PC-3 (cell line): ENCODE results near the gene GALR2. TPM values are rescaled to one million over a fixed set of nuclear protein-coding genes. Genes with fewer than 3 reads are reported as not detected.
A peak's percentile ranks its signal among the peaks of the same experiment; 100 is the strongest.

Experiments used
- ATAC-seq: fragments of 200-7000 bp; cut with Tn5 transposase; 2 replicates; pipeline ENCODE4 v1.9.1; 2020; ENCODE audit warnings: mild to moderate bottlenecking, moderate library complexity
- BruUV-seq: library from RNA; stranded (reverse); fragments of 400-500 nt; replicated peaks from 2 replicates; lab custom pipeline; 2021; lab: Mats Ljungman, UMichigan
- CTCF ChIA-PET: fragments of 300-600 bp; sonication (Branson Sonifier 250); formaldehyde crosslinking; loops from one replicate; lab custom pipeline; 2022; ENCODE audit warnings: antibody characterized with exemption; lab: Charles Lee
- POLR2A ChIA-PET: fragments of 300-600 bp; sonication (Branson Sonifier 250); formaldehyde crosslinking; loops from one replicate; lab custom pipeline; 2022; ENCODE audit warnings: antibody characterized with exemption; ENCODE audit not compliant: unreplicated experiment; lab: Charles Lee
- DNase-seq: peaks from one replicate; pipeline ENCODE4 v3.0.0-alpha.2; 2015
- H2AFZ ChIP-seq: fragments of 300-600 bp; sonication (generic); 2 replicates; pipeline ENCODE4 v1.6.0; 2016; ENCODE audit warnings: antibody characterized with exemption, low read length
- H3F3A ChIP-seq: fragments of 300-600 bp; sonication (generic); one replicate; pipeline ENCODE4 v1.6.0; 2017; ENCODE audit warnings: antibody characterized with exemption, low read length, control low read depth, mild to moderate bottlenecking; ENCODE audit not compliant: unreplicated experiment
- H3K27ac ChIP-seq: fragments of 300-600 bp; sonication (generic); 2 replicates; pipeline ENCODE4 v1.5.1; 2016; ENCODE audit warnings: mild to moderate bottlenecking, low read length
- H3K27me3 ChIP-seq: fragments of 300-600 bp; sonication (generic); 2 replicates; pipeline ENCODE4 v1.6.1; 2016; ENCODE audit warnings: low read length, mixed read lengths
- H3K36me3 ChIP-seq: fragments of 300-600 bp; sonication (generic); 2 replicates; pipeline ENCODE4 v1.6.1; 2016; ENCODE audit warnings: low read depth, mixed run types, low read length, mixed read lengths
- H3K4me1 ChIP-seq: fragments of 300-600 bp; sonication (generic); 2 replicates; pipeline ENCODE4 v1.5.1; 2016; ENCODE audit warnings: low read length; ENCODE audit not compliant: insufficient read depth
- H3K4me2 ChIP-seq: fragments of 300-600 bp; sonication (generic); 2 replicates; pipeline ENCODE4 v1.6.0; 2016; ENCODE audit warnings: low read length
- H3K4me3 ChIP-seq: fragments of 300-600 bp; sonication (generic); 2 replicates; pipeline ENCODE4 v1.5.1; 2016; ENCODE audit warnings: mild to moderate bottlenecking, low read length, mixed read lengths
- H3K79me2 ChIP-seq: fragments of 300-600 bp; sonication (generic); 2 replicates; pipeline ENCODE4 v1.6.1; 2017; ENCODE audit warnings: low read length, mixed read lengths
- H3K9ac ChIP-seq: fragments of 300-600 bp; sonication (generic); 2 replicates; pipeline ENCODE4 v1.6.0; 2016; ENCODE audit warnings: mild to moderate bottlenecking, low read length
- H3K9me2 ChIP-seq: fragments of 300-600 bp; sonication (generic); replicated peaks from 2 replicates; pipeline ENCODE4 v1.6.1; 2016; ENCODE audit warnings: mixed run types, low read length, mixed read lengths
- H3K9me3 ChIP-seq: fragments of 300-600 bp; sonication (generic); 2 replicates; pipeline ENCODE4 v1.6.1; 2016; ENCODE audit warnings: low read length, mixed read lengths
- H4K20me1 ChIP-seq: fragments of 300-600 bp; sonication (generic); 2 replicates; pipeline ENCODE4 v1.6.1; 2016; ENCODE audit warnings: low read length, mixed read lengths
- CTCF ChIP-seq: fragments of 300-600 bp; sonication (generic); conservative IDR thresholded peaks from 2 replicates; pipeline ENCODE4 v1.5.1; 2017; ENCODE audit warnings: antibody characterized with exemption, low read depth, mild to moderate bottlenecking, low read length
- EZH2 ChIP-seq: fragments of 300-600 bp; sonication (generic); IDR thresholded peaks from one replicate; pipeline ENCODE4 v1.6.1; 2017; ENCODE audit warnings: antibody characterized with exemption, mild to moderate bottlenecking, low read length; ENCODE audit not compliant: unreplicated experiment
- EZH2phosphoT487 ChIP-seq: fragments of 300-600 bp; sonication (generic); IDR thresholded peaks from 2 replicates; pipeline ENCODE4 v1.6.1; 2018; ENCODE audit warnings: mild to moderate bottlenecking, antibody characterized with exemption, low read length, borderline replicate concordance
- intact Hi-C: fragments of 100-400 bp; cut with micrococcal nuclease; formaldehyde crosslinking; loops from 2 replicates; pipeline ENCODE4 v1.9.0; 2023
- total RNA-seq: library from RNA; depleted of rRNA; stranded (reverse); fragments of >200 nt; gene quantifications from 2 replicates; pipeline ENCODE4 v1.2.3, GENCODE V29; 2014

GALR2 gene
- total RNA-seq, 1 experiment from 2014 or later = 0.69 TPM

GRCh38 chr17:76078860-76079534 lies 4.4 kb downstream of the GALR2 start, which contains the start of gene ZACN:
Gene ZACN, plus strand, starts transcription at chr17:76079182. Its CDS starts 83 bp downstream, at chr17:76079265.
- H3K79me2 ChIP-seq = no peaks in the 10 kb centered on the region
- H3K9me3 ChIP-seq = no peaks in the 10 kb centered on the region
- intact Hi-C loops = no loop called here
- no peak within 1 kb of the TSS for H3K27ac ChIP-seq
- peaks cover 63% of the 10 kb centered on the region for H3K27me3 ChIP-seq
- TF ChIP-seq EZH2 (no peak), EZH2phosphoT487 (no peak)
- no peak for DNase-seq
- CTCF ChIA-PET = no interaction called here
- H3K4me1 ChIP-seq = no peaks in the 10 kb centered on the region
- H3F3A ChIP-seq = no peaks in the 10 kb centered on the region
- H3K36me3 ChIP-seq = peaks cover 8% of the 10 kb centered on the region; the same call in 1 of the 2 replicates
- no peak; the same call in 1 of the 2 replicates for ATAC-seq
- H3K4me2 ChIP-seq = no peak within 1 kb of the TSS
- POLR2A ChIA-PET = interaction anchor here (0.6 kb wide), 1 partner anchor 101 kb away, joined by 7 read pairs; no protein-coding TSS in a partner anchor
- no TSS peak for BruUV-seq
- H3K4me3 ChIP-seq = no peak within 1 kb of the TSS
- H2AFZ ChIP-seq = no peak within 1 kb of the TSS
- no peak within 1 kb of the TSS for H3K9ac ChIP-seq
- no peaks in the 10 kb centered on the region for H4K20me1 ChIP-seq
- no peaks in the 10 kb centered on the region for H3K9me2 ChIP-seq

- no peak for TF ChIP-seq EZH2
- H3K9ac ChIP-seq = no peak overlapping the region
- no peaks in the 10 kb centered on the region for H3F3A ChIP-seq
- no peak overlapping the region for H3K27ac ChIP-seq
- DNase-seq (no peak), ATAC-seq (peak; percentile 2; the same call in 1 of the 2 replicates)
- no peaks in the 10 kb centered on the region for H3K79me2 ChIP-seq
- no peak overlapping the region for H3K4me2 ChIP-seq
- H2AFZ ChIP-seq = no peak overlapping the region
- H4K20me1 ChIP-seq = no peaks in the 10 kb centered on the region
- H3K27me3 ChIP-seq = peaks cover 58% of the 10 kb centered on the region
- CTCF ChIA-PET = no interaction called here
- no peaks in the 10 kb centered on the region for H3K9me3 ChIP-seq
- POLR2A ChIA-PET = interaction anchor here (0.6 kb wide), 1 partner anchor 100 kb away, joined by 7 read pairs; no protein-coding TSS in a partner anchor
- no peaks in the 10 kb centered on the region for H3K9me2 ChIP-seq
- BruUV-seq = no TSS peak
- H3K4me3 ChIP-seq = no peak overlapping the region
- intact Hi-C loops = no loop called here
- peaks cover 11% of the 10 kb centered on the region for H3K36me3 ChIP-seq
- H3K4me1 ChIP-seq = no peaks in the 10 kb centered on the region
These were observed 5.0 kb downstream of the GALR2 start for GRCh38 chr17:76079535-76079955.

GRCh38 chr17:76079956-76080767 lies 5.6 kb downstream of the GALR2 start:
- Histone ChIP-seq H4K20me1 (no peaks in the 10 kb centered on the region), H3K27me3 (peaks cover 51% of the 10 kb centered on the region), H3F3A (no peaks in the 10 kb centered on the region), H3K4me2 (no peak overlapping the region), H3K9me3 (no peaks in the 10 kb centered on the region), H3K9ac (no peak overlapping the region), H3K79me2 (no peaks in the 10 kb centered on the region), H3K27ac (no peak overlapping the region), H3K4me3 (no peak overlapping the region), H3K36me3 (peaks cover 16% of the 10 kb centered on the region), H3K9me2 (no peaks in the 10 kb centered on the region), H2AFZ (no peak overlapping the region), H3K4me1 (no peaks in the 10 kb centered on the region)
- BruUV-seq = no TSS peak
- no peak; the same call in 1 of the 2 replicates for TF ChIP-seq CTCF
- no peak for TF ChIP-seq EZH2phosphoT487
- no peak for TF ChIP-seq EZH2
- CTCF ChIA-PET = no interaction called here
- peak; percentile 11 for ATAC-seq
- POLR2A ChIA-PET = no interaction called here
- DNase-seq = no peak
- intact Hi-C loops = no loop called here
